Smooth muscle cell (in vitro differentiated cells): Measurements from ENCODE around the gene ATG101. TPM values are rescaled to one million over a fixed set of nuclear protein-coding genes. Genes with fewer than 3 reads are reported as not detected.
A peak's percentile ranks its signal among the peaks of the same experiment; 100 is the strongest.

Experiments
- DNase-seq: peaks from one replicate; lab custom pipeline; 2025; ENCODE audit not compliant: unreplicated experiment; lab: John Stamatoyannopoulos, UW
- H2AFZ ChIP-seq: fragments of 200-600 bp; sonication (generic); 2 replicates; pipeline ENCODE4 v1.6.0; 2016; ENCODE audit warnings: antibody characterized with exemption, low read depth, mild to moderate bottlenecking
- H3F3A ChIP-seq: fragments of 200-600 bp; sonication (generic); 2 replicates; pipeline ENCODE4 v1.6.0; 2017; ENCODE audit warnings: antibody characterized with exemption, low read depth
- H3K27ac ChIP-seq: fragments of 200-600 bp; sonication (generic); 2 replicates; pipeline ENCODE4 v1.5.1; 2016; ENCODE audit warnings: low read depth, mild to moderate bottlenecking
- H3K27me3 ChIP-seq: fragments of 200-600 bp; sonication (generic); 2 replicates; pipeline ENCODE4 v1.6.1; 2016; ENCODE audit warnings: low read depth, mild to moderate bottlenecking
- H3K36me3 ChIP-seq: fragments of 200-600 bp; sonication (generic); 2 replicates; pipeline ENCODE4 v1.5.1; 2016; ENCODE audit warnings: low read depth
- H3K4me1 ChIP-seq: fragments of 200-600 bp; sonication (generic); 2 replicates; pipeline ENCODE4 v1.5.1; 2016; ENCODE audit warnings: low read depth
- H3K4me2 ChIP-seq: fragments of 200-600 bp; sonication (generic); 2 replicates; pipeline ENCODE4 v1.6.0; 2016; ENCODE audit warnings: mild to moderate bottlenecking
- H3K4me3 ChIP-seq: fragments of 200-600 bp; sonication (generic); 2 replicates; pipeline ENCODE4 v1.5.1; 2016; ENCODE audit warnings: mild to moderate bottlenecking
- H3K79me2 ChIP-seq: fragments of 200-600 bp; sonication (generic); 2 replicates; pipeline ENCODE4 v1.6.0; 2016; ENCODE audit warnings: low read depth, mild to moderate bottlenecking
- H3K9ac ChIP-seq: fragments of 200-600 bp; sonication (generic); 2 replicates; pipeline ENCODE4 v1.6.0; 2016; ENCODE audit warnings: low read depth
- H3K9me3 ChIP-seq: fragments of 200-600 bp; sonication (generic); replicated peaks from 2 replicates; pipeline ENCODE4 v1.5.1; 2016; ENCODE audit warnings: low read depth
- H4K20me1 ChIP-seq: fragments of 200-600 bp; sonication (generic); 2 replicates; pipeline ENCODE4 v1.6.0; 2016; ENCODE audit warnings: low read depth
- CTCF ChIP-seq: fragments of 200-600 bp; sonication (generic); IDR thresholded peaks from 2 replicates; pipeline ENCODE4 v1.5.1; 2017; ENCODE audit warnings: borderline replicate concordance, mild to moderate bottlenecking, antibody characterized with exemption; ENCODE audit not compliant: insufficient read depth, poor library complexity, severe bottlenecking
- WGBS: methylation state at CpG from one replicate; pipeline ENCODE4 v1.1.7; 2016; ENCODE audit warnings: low lambda C conversion rate; 5-methylcytosine and 5-hydroxymethylcytosine counted together
- polyA plus RNA-seq: library from polyadenylated mRNA; unstranded; fragments of >200 nt; fragmentation: Nextera tagmentation; extraction: Ambion mirVana; gene quantifications from 2 replicates; pipeline ENCODE4 v1.2.1, GENCODE V29; 2016
- total RNA-seq: library from RNA; depleted of rRNA; stranded (reverse); fragments of >200 nt; gene quantifications from 2 replicates; pipeline ENCODE4 v1.2.3, GENCODE V29; 2014

Gene ATG101
- total and polyA plus RNA-seq, 2 experiments from 2014 or later: 73.4 to 114 TPM

- no peak for TF ChIP-seq CTCF
- Histone ChIP-seq H3K9ac (no peak overlapping the region), H3K27me3 (no peaks in the 10 kb centered on the region), H3F3A (no peaks in the 10 kb centered on the region), H3K9me3 (no peaks in the 10 kb centered on the region), H3K4me3 (no peak overlapping the region), H2AFZ (no peak overlapping the region), H3K4me1 (peaks cover 11% of the 10 kb centered on the region), H3K79me2 (no peaks in the 10 kb centered on the region), H4K20me1 (no peaks in the 10 kb centered on the region), H3K4me2 (peak overlapping the region; percentile 87), H3K36me3 (no peaks in the 10 kb centered on the region), H3K27ac (no peak overlapping the region)
- no peak for DNase-seq
- 84% methylated on average over 5 of the region's 5 CpGs for WGBS
Observed at GRCh38 chr12:52026263-52026662, 43.5 kb upstream of the ATG101 start.

- 88% methylated on average over 12 of the region's 12 CpGs for WGBS
- no peak for TF ChIP-seq CTCF
Observed at GRCh38 chr12:52027085-52027843, 42.5 kb upstream of the ATG101 start.

GRCh38 chr12:52029685-52030084 lies 40.1 kb upstream of the ATG101 start:
- Histone ChIP-seq H3K9me3 (no peaks in the 10 kb centered on the region), H3K79me2 (no peaks in the 10 kb centered on the region), H3K9ac (no peak overlapping the region), H3K27ac (no peak overlapping the region), H3K4me1 (peaks cover 25% of the 10 kb centered on the region), H3K4me3 (no peak overlapping the region), H3K4me2 (no peak overlapping the region), H3K36me3 (no peaks in the 10 kb centered on the region), H2AFZ (no peak overlapping the region), H3K27me3 (no peaks in the 10 kb centered on the region), H4K20me1 (no peaks in the 10 kb centered on the region), H3F3A (peaks cover 14% of the 10 kb centered on the region)
- no peak for TF ChIP-seq CTCF
- no peak for DNase-seq
- 8% methylated on average over 4 of the region's 4 CpGs for WGBS

More at GRCh38 chr12:52027085-52027843, 42.5 kb upstream of the ATG101 start:
- Histone ChIP-seq H3K4me2 (no peak overlapping the region), H3K79me2 (no peaks in the 10 kb centered on the region), H3K36me3 (no peaks in the 10 kb centered on the region), H3K4me3 (no peak overlapping the region), H3K27me3 (no peaks in the 10 kb centered on the region), H3F3A (peaks cover 4% of the 10 kb centered on the region), H3K9me3 (no peaks in the 10 kb centered on the region), H4K20me1 (no peaks in the 10 kb centered on the region), H3K27ac (no peak overlapping the region), H3K9ac (no peak overlapping the region), H2AFZ (no peak overlapping the region), H3K4me1 (peaks cover 13% of the 10 kb centered on the region)
- DNase-seq: no peak

- Histone ChIP-seq H3K27me3 (no peaks in the 10 kb centered on the region), H3K36me3 (no peaks in the 10 kb centered on the region), H3K9ac (peak overlapping the region; percentile 77), H3K4me2 (peak overlapping the region; percentile 85), H3K4me3 (peak overlapping the region; percentile 46), H3K27ac (peak overlapping the region; percentile 83), H3K9me3 (no peaks in the 10 kb centered on the region), H4K20me1 (no peaks in the 10 kb centered on the region), H2AFZ (peak overlapping the region; percentile 1), H3K4me1 (peaks cover 31% of the 10 kb centered on the region), H3F3A (peaks cover 26% of the 10 kb centered on the region), H3K79me2 (no peaks in the 10 kb centered on the region)
- WGBS: 28% methylated on average over 5 of the region's 5 CpGs
- no peak for TF ChIP-seq CTCF
- no peak for DNase-seq
Observed at GRCh38 chr12:52032446-52032803, 37.4 kb upstream of the ATG101 start.
